Esophagus muscularis mucosa (tissue), 4 donors: Measurements from ENCODE around the gene TMEM221. TPM values are rescaled to one million over a fixed set of nuclear protein-coding genes. Genes with fewer than 3 reads are reported as not detected.

Experiments used
- DNase-seq: peaks from one replicate; pipeline ENCODE4 v3.0.0-alpha.2; 2017; ENCODE audit errors: extremely low spot score
- H3K27ac ChIP-seq, 4 donors: fragments of 200-600 bp; sonication (generic); replicated peaks in 1 of 4; 1 replicate in 3 of 4; 2 replicates in 1 of 4; pipeline ENCODE4 v1.5.1; 2016 to 2019; ENCODE audit warnings: mild to moderate bottlenecking in 1 of 4
- H3K27me3 ChIP-seq, 4 donors: fragments of 200-600 bp; sonication (generic); one replicate each; pipeline versions ENCODE4 v1.5.1 to v1.6.0; 2016 to 2019
- H3K36me3 ChIP-seq, 4 donors: fragments of 200-600 bp; sonication (generic); one replicate each; pipeline ENCODE4 v1.5.1; 2016 to 2019
- H3K4me1 ChIP-seq, 4 donors: fragments of 200-600 bp; sonication (generic); one replicate each; pipeline ENCODE4 v1.5.1; 2016 to 2019
- H3K4me3 ChIP-seq, 4 donors: fragments of 200-600 bp; sonication (generic); 1 replicate in 2 of 4; 2 replicates in 2 of 4; pipeline ENCODE4 v1.5.1; 2016 to 2019; ENCODE audit warnings: mild to moderate bottlenecking in 4 of 4, moderate library complexity in 1 of 4
- H3K9me3 ChIP-seq, 4 donors: fragments of 200-600 bp; sonication (generic); 1 replicate in 3 of 4; 2 replicates in 1 of 4; pipeline ENCODE4 v1.5.1; 2016 to 2019
- CTCF ChIP-seq, 3 experiments: fragments of 200-600 bp in 2 of 3; fragments of 450-650 bp in 1 of 3; sonication (generic) in 2 of 3; IDR thresholded peaks; one replicate each; pipeline ENCODE4 v1.5.1; 2017 to 2019; ENCODE audit warnings: antibody characterized with exemption in 3 of 3, mild to moderate bottlenecking in 2 of 3, moderate library complexity in 1 of 3
- EP300 ChIP-seq: sonication (generic); formaldehyde crosslinking; IDR thresholded peaks from one replicate; pipeline ENCODE4 v1.6.1; 2017; ENCODE audit warnings: antibody characterized with exemption
- POLR2A ChIP-seq: fragments of 450-650 bp; IDR thresholded peaks from one replicate; pipeline ENCODE4 v1.6.1; 2017; ENCODE audit warnings: antibody characterized with exemption, moderate library complexity, mild to moderate bottlenecking, low read depth
- POLR2AphosphoS5 ChIP-seq, 2 donors: sonication (generic); formaldehyde crosslinking; IDR thresholded peaks; one replicate each; pipeline ENCODE4 v1.6.1; 2017; ENCODE audit warnings: antibody characterized with exemption in 2 of 2
- WGBS: methylation state at CpG from one replicate; pipeline ENCODE4 v1.1.5; 2018; 5-methylcytosine and 5-hydroxymethylcytosine counted together
- intact Hi-C: fragments of 100-400 bp; cut with DNase I; formaldehyde crosslinking; loops from one replicate; pipeline ENCODE4 v1.15.1; 2023
- total RNA-seq, 4 donors: library from RNA; depleted of rRNA; stranded (reverse); fragments of >200 nt; gene quantifications; one replicate each; pipeline versions ENCODE4 v1.1.0 to v1.2.1, GENCODE V29; 2016

The TMEM221 gene
- total RNA-seq, 4 donors from 2014 or later = 0.26 to 0.75 TPM; not detected in 2

- over 99% methylated on average over 10 of the region's 25 CpGs for WGBS
- intact Hi-C loops = no loop called here
- Histone ChIP-seq H3K9me3 (peaks cover 0 to under 1% (median 0%) of the 10 kb centered on the region in 4 donors), H3K27me3 (no peaks in the 10 kb centered on the region), H3K4me1 (peaks cover 0 to under 1% (median 0%) of the 10 kb centered on the region in 4 donors), H3K27ac (no peak overlapping the region), H3K36me3 (peaks cover 0 to 10% (median 0%) of the 10 kb centered on the region in 4 donors), H3K4me3 (no peak overlapping the region)
- TF ChIP-seq POLR2A = no peak
- no peak for TF ChIP-seq CTCF (IDR thresholded peaks at IDR 0.05)
- TF ChIP-seq EP300 = no peak
- TF ChIP-seq POLR2AphosphoS5 (IDR thresholded peaks at IDR 0.05) = no peak
- DNase-seq = no peak
Measured at GRCh38 chr19:17436094-17436873, 12.2 kb downstream of the TMEM221 start.

- TF ChIP-seq POLR2A (no peak), CTCF (IDR thresholded peaks at IDR 0.05) (no peak), EP300 (no peak)
- Histone ChIP-seq H3K27ac (no peak overlapping the region), H3K36me3 (peaks cover 0 to 10% (median 0%) of the 10 kb centered on the region in 4 donors), H3K27me3 (no peaks in the 10 kb centered on the region), H3K4me1 (no peaks in the 10 kb centered on the region), H3K9me3 (no peaks in the 10 kb centered on the region), H3K4me3 (no peak overlapping the region)
- 95% methylated on average over 7 of the region's 7 CpGs for WGBS
- no peak for DNase-seq
- intact Hi-C loops = no loop called here
Measured at GRCh38 chr19:17435218-17435617, 13.2 kb downstream of the TMEM221 start.

- no peaks in the 10 kb centered on the region for H3K27me3 ChIP-seq
- no peak overlapping the region for H3K27ac ChIP-seq
- DNase-seq = no peak
- peaks cover 0 to 8% (median 0%) of the 10 kb centered on the region in 4 donors for H3K36me3 ChIP-seq
- intact Hi-C loops = no loop called here
- no peak for TF ChIP-seq EP300
- no peak for TF ChIP-seq CTCF (IDR thresholded peaks at IDR 0.05)
- TF ChIP-seq POLR2AphosphoS5 (IDR thresholded peaks at IDR 0.05) = no peak
- no peak for TF ChIP-seq POLR2A
- H3K4me1 ChIP-seq = no peaks in the 10 kb centered on the region
- H3K4me3 ChIP-seq = no peak overlapping the region
- no peaks in the 10 kb centered on the region for H3K9me3 ChIP-seq
- WGBS = 87% methylated on average over 4 of the region's 7 CpGs
Measured at GRCh38 chr19:17431417-17431816, 17.1 kb downstream of the TMEM221 start.

- Histone ChIP-seq H3K4me3 (no peak overlapping the region), H3K4me1 (peaks cover 0 to 5% (median 4%) of the 10 kb centered on the region in 4 donors), H3K27me3 (no peaks in the 10 kb centered on the region), H3K27ac (no peak overlapping the region), H3K36me3 (no peaks in the 10 kb centered on the region), H3K9me3 (no peaks in the 10 kb centered on the region)
- intact Hi-C loops = no loop called here
- WGBS = 67% methylated on average over 17 of the region's 17 CpGs
- TF ChIP-seq CTCF (IDR thresholded peaks at IDR 0.05) = no peak
- TF ChIP-seq POLR2AphosphoS5 (IDR thresholded peaks at IDR 0.05) = no peak
- TF ChIP-seq POLR2A = no peak
- TF ChIP-seq EP300 = no peak
- DNase-seq = no peak
Measured at GRCh38 chr19:17429641-17430113, 18.8 kb downstream of the TMEM221 start.
